Nucleus accumbens (tissue), 56 donors: Measurements from ENCODE around the gene SAP30BP.
A peak's percentile ranks its signal among the peaks of the same experiment; 100 is the strongest.

Experiments used
- DNase-seq, 56 donors: peaks; one replicate each; lab custom pipeline; 2025; lab: John Stamatoyannopoulos, UW

Gene SAP30BP

GRCh38 chr17:75731716-75732498, 64.8 kb downstream of the SAP30BP start:
- no peak for DNase-seq

DNA sequence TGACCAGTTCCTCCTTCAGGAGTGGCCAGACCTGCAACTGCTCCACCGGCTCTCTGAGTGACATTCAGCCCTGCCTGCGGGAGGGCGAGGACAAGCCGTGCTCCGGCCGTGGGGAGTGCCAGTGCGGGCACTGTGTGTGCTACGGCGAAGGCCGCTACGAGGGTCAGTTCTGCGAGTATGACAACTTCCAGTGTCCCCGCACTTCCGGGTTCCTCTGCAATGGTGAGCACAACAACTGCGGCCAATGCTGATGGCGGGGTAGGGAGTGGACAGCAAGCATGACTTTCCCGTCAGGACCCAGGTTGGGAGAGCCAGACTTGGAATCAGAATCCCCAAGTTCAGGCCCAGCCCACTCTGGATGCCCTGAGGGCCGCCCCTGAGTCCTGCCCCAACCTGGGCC, 66.3 kb downstream of the SAP30BP start:
- DNase-seq, result no peak

DNA sequence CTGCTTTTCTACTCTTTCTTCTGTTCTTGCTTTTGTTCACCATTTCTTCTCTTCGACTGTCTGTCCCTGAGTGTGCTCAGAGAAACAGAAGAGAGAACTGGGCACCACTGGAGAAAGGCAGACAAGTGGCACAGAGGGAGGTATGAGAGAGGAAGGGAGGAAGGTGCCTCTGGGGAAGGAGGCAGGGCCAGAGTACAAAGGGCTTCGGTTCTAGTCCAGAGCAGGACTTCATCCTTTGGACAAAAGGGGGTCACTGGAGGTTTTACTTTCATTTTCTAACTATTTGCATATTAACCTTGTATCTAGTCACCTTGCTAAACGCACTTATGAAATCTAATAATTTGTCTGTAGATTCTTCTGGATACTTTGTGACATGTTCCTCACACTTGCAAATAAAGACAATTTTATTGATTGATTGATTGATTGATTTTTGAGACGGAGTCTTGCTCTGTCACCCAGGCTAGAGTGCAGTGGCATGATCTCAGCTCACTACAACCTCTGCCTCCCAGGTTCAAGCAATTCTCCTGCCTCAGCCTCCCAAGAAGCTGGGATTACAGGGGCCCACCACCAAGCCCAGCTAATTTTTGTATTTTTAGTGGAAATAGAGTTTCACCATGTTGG, 67.6 kb downstream of the SAP30BP start:
- DNase-seq, result no peak

GRCh38 chr17:75736173-75736835, 69.2 kb downstream of the SAP30BP start:
- DNase-seq, result no peak

DNA sequence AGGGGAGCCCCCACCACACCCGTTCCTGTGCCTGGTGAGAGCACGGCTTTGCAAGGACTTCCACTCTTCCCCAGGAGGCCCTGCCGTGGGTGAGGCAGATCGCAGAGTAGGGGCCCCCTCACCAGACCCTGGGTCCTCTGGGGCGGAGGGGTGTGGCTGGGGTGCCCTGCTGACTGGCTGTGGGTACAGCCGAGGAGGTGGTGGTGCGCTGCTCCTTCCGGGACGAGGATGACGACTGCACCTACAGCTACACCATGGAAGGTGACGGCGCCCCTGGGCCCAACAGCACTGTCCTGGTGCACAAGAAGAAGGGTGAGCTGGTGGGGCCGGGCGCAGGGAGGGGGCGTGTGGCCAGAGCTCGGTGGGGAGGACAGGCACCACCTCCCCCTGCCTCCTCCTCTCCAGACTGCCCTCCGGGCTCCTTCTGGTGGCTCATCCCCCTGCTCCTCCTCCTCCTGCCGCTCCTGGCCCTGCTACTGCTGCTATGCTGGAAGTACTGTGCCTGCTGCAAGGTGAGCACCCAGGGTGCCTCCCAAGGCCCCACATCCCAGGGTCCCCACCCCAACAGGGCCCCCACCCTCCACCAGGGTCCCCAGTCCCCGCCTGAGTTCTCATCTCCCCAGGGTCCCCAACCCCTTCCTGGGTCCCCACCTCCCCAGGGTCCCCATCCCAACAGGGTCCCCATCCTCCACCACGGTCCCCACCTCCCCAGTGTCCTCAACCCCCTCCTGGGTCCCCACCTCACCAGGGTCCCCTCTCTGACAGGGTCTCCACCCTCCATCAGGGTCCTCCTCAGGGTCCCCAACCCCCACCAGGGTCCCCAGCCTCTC, 70.2 kb downstream of the SAP30BP start:
- DNase-seq, result no peak

- DNase-seq, result peak in 34 of 56 donors; percentile 8 to 74 (median 32)
Measured at GRCh38 chr17:75738218-75738802, 71.2 kb downstream of the SAP30BP start.

GRCh38 chr17:75739174-75739573, 72.0 kb downstream of the SAP30BP start:
- no peak for DNase-seq

DNA sequence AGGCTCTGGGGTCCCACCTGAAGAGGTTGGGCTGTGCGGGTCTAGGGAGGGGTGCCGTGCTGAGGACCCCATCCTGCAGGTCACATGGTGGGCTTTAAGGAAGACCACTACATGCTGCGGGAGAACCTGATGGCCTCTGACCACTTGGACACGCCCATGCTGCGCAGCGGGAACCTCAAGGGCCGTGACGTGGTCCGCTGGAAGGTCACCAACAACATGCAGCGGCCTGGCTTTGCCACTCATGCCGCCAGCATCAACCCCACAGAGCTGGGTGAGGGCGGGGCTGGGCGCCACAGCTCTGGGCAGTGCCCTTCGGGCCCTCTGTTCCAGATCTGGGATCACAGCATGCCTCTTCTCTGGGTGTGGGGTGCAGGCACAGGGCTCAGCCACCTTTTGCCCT, 72.7 kb downstream of the SAP30BP start:
- DNase-seq, result no peak

GRCh38 chr17:75740215-75740614, 73.1 kb downstream of the SAP30BP start:
- DNase-seq, result no peak

- DNase-seq, result no peak
Measured at GRCh38 chr17:75740631-75741077, 73.5 kb downstream of the SAP30BP start.

DNA sequence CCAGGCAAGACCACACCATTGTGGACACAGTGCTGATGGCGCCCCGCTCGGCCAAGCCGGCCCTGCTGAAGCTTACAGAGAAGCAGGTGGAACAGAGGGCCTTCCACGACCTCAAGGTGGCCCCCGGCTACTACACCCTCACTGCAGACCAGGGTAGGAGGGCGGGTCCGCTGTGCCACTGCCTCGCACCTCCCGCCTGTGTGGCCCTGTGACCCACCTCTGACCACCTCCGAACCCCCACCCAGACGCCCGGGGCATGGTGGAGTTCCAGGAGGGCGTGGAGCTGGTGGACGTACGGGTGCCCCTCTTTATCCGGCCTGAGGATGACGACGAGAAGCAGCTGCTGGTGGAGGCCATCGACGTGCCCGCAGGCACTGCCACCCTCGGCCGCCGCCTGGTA, 75.2 kb downstream of the SAP30BP start:
- no peak for DNase-seq

GRCh38 chr17:75743625-75744206, 76.6 kb downstream of the SAP30BP start:
- no peak for DNase-seq

DNA sequence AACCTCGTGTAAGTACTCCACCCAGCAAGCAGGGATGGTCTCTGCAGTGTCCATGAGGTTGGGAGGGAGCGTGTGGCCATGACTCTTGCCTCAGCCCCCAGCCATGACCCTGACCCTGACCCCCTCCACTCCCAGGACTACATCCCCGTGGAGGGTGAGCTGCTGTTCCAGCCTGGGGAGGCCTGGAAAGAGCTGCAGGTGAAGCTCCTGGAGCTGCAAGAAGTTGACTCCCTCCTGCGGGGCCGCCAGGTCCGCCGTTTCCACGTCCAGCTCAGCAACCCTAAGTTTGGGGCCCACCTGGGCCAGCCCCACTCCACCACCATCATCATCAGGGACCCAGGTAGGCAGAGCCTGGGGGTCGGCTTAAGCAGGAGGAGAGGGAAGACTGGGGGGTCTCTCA, 81.6 kb downstream of the SAP30BP start:
- no peak for DNase-seq

DNA sequence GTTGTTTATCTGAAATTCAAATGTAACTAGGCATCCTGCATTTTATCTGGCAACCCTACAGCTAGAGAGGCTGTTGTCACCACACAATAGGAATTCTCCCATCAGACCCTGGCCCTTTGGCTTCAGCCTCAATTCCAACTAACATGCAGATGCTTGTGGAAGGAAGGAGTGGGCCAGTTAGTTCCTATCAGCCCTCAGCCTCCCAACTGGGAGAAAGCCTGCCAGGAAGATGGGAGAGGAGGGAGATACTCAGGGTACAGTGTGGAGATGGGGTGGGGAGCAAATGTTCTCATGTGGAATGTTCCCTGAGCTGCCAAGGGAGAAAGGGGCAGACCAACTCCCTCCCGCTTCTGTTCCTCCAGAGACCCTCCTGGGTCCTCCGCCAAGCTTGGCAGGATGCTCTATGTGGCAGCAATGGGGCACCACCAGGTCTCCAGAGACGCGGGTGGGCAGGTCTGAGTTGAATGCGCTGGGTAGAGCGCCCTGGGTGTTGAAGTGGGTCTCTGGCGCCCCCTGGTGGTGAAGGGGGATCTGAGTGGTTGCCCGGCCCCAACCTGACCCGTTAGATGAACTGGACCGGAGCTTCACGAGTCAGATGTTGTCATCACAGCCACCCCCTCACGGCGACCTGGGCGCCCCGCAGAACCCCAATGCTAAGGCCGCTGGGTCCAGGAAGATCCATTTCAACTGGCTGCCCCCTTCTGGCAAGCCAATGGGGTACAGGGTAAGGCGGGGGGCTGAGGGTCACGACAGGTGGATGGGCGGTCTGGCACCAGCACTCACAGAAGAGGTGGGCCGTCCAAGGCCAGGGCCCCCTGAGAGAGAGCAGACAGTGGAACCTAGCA, 82.6 kb downstream of the SAP30BP start:
- peak in 51 of 56 donors; percentile 28 to 95 (median 74) for DNase-seq

DNA sequence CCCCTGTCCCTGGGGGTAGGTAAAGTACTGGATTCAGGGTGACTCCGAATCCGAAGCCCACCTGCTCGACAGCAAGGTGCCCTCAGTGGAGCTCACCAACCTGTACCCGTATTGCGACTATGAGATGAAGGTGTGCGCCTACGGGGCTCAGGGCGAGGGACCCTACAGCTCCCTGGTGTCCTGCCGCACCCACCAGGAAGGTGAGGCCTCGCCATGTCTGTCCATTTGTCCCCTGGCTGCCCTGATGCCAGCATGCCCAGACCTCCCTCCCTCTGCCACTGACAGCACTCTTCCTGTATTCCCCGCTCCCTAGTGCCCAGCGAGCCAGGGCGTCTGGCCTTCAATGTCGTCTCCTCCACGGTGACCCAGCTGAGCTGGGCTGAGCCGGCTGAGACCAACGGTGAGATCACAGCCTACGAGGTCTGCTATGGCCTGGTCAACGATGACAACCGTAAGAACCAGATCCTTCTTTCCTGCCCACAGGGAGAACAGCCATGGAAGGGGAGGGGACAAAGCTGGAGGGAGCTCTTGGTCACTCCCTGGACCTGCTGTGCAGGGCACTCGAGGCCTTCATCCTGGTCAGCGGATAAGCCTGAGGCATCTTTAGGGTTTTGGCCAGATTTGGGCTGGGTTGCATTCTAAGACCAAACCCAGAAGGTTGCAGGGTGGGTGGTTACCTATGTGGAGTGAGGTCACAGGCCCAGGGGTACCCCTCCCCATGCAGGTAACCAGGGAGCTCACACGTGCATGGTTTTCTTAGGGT, 83.7 kb downstream of the SAP30BP start:
- DNase-seq, result no peak

DNA sequence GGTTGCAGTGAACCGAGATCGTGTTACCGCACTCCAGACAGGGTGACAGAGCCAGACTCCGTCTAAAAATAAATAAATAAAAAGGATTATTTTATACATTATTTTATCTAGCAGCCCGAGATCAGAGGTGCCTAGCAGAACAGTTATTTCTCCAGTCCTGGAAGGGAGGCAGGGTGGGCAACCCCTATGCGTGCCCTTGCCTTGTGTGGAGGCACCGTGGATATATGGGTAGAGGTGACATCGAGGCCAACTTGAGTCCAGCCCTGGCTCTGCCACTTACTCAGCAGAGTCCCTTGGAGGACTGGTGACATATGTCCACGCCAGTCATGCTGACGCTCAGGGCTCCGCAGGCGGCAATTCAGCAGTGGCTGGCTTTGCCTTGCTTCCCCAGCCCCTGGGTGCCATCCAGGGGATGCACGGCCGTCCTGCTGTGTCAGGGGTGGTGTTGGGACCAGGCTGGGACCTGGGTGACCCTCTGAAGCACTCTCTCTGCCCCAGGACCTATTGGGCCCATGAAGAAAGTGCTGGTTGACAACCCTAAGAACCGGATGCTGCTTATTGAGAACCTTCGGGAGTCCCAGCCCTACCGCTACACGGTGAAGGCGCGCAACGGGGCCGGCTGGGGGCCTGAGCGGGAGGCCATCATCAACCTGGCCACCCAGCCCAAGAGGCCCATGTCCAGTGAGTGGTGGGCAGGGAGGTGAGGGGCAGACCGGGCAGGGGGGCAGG, 84.7 kb downstream of the SAP30BP start:
- no peak for DNase-seq

GRCh38 chr17:75752405-75752709, 85.2 kb downstream of the SAP30BP start:
- DNase-seq, result no peak
